ENCODE data around the gene PAQR4. TPM values are rescaled to one million over a fixed set of nuclear protein-coding genes. Genes with fewer than 3 reads are reported as not detected.

Gene PAQR4
- total RNA-seq, 1 experiment from 2014 or later: 77.4 TPM

GRCh38 chr16:3012828-3013420 lies 43.8 kb downstream of the PAQR4 start, which contains the start of gene CLDN9:
Gene CLDN9, plus strand, starts transcription at chr16:3012923. Its CDS starts 440 bp downstream, at chr16:3013363.
- DNase-seq (ENCODE audit: low read depth): peak; percentile 62

GRCh38 chr16:3013491-3013951 lies 44.4 kb downstream of the PAQR4 start:
- peak; percentile 55 for DNase-seq (ENCODE audit: low read depth)
- in situ Hi-C loops (cut with HindIII; ENCODE audit: low pct_unique_long_range_greater_than_20kb, low sequenced_read_pairs): no loop called here

More at GRCh38 chr16:3012828-3013420, 43.8 kb downstream of the PAQR4 start, which contains the start of gene CLDN9:
- in situ Hi-C loops (cut with HindIII; ENCODE audit: low pct_unique_long_range_greater_than_20kb, low sequenced_read_pairs): no loop called here

- in situ Hi-C loops (cut with HindIII; ENCODE audit: low pct_unique_long_range_greater_than_20kb, low sequenced_read_pairs): no loop called here
Measured at GRCh38 chr16:3013998-3014690, 45.0 kb downstream of the PAQR4 start.

GRCh38 chr16:3014971-3015370 lies 45.8 kb downstream of the PAQR4 start:
- DNase-seq (ENCODE audit: low read depth): no peak
- in situ Hi-C loops (cut with HindIII; ENCODE audit: low pct_unique_long_range_greater_than_20kb, low sequenced_read_pairs): no loop called here

More at GRCh38 chr16:3013998-3014690, 45.0 kb downstream of the PAQR4 start:
- no peak for DNase-seq (ENCODE audit: low read depth)

- in situ Hi-C loops (cut with HindIII; ENCODE audit: low pct_unique_long_range_greater_than_20kb, low sequenced_read_pairs): no loop called here
- DNase-seq (ENCODE audit: low read depth): no peak
Measured at GRCh38 chr16:3015865-3016521, 46.8 kb downstream of the PAQR4 start.

GRCh38 chr16:3017344-3017743 lies 48.2 kb downstream of the PAQR4 start:
- no peak for DNase-seq (ENCODE audit: low read depth)
- in situ Hi-C loops (cut with HindIII; ENCODE audit: low pct_unique_long_range_greater_than_20kb, low sequenced_read_pairs): no loop called here

GRCh38 chr16:3017794-3018506 lies 48.8 kb downstream of the PAQR4 start, which contains the start of gene CLDN6:
Gene CLDN6, minus strand, starts transcription at chr16:3018183. Its CDS starts 2,162 bp downstream, at chr16:3016021.
- in situ Hi-C loops (cut with HindIII; ENCODE audit: low pct_unique_long_range_greater_than_20kb, low sequenced_read_pairs): no loop called here
- DNase-seq (ENCODE audit: low read depth): no peak

- DNase-seq (ENCODE audit: low read depth): no peak
Measured at GRCh38 chr16:3019594-3020246, 50.6 kb downstream of the PAQR4 start.

GRCh38 chr16:3020247-3020603 lies 51.1 kb downstream of the PAQR4 start, which contains the start of gene TNFRSF12A:
Gene TNFRSF12A, plus strand, starts transcription at chr16:3020368. Its CDS starts 30 bp downstream, at chr16:3020398.
- peak; percentile 76 for DNase-seq (ENCODE audit: low read depth)

More at GRCh38 chr16:3019594-3020246, 50.6 kb downstream of the PAQR4 start:
- in situ Hi-C loops (cut with HindIII; ENCODE audit: low pct_unique_long_range_greater_than_20kb, low sequenced_read_pairs): no loop called here

GRCh38 chr16:3020604-3021448 lies 51.7 kb downstream of the PAQR4 start:
- in situ Hi-C loops (cut with HindIII; ENCODE audit: low pct_unique_long_range_greater_than_20kb, low sequenced_read_pairs): no loop called here
- DNase-seq (ENCODE audit: low read depth): peak; percentile 97

More at GRCh38 chr16:3020247-3020603, 51.1 kb downstream of the PAQR4 start, which contains the start of gene TNFRSF12A:
- in situ Hi-C loops (cut with HindIII; ENCODE audit: low pct_unique_long_range_greater_than_20kb, low sequenced_read_pairs): no loop called here

GRCh38 chr16:3021449-3022207 lies 52.5 kb downstream of the PAQR4 start:
- DNase-seq (ENCODE audit: low read depth): peak; percentile 99
- in situ Hi-C loops (cut with HindIII; ENCODE audit: low pct_unique_long_range_greater_than_20kb, low sequenced_read_pairs): no loop called here

GRCh38 chr16:3022208-3022683 lies 53.1 kb downstream of the PAQR4 start:
- DNase-seq (ENCODE audit: low read depth): peak; percentile 97
- in situ Hi-C loops (cut with HindIII; ENCODE audit: low pct_unique_long_range_greater_than_20kb, low sequenced_read_pairs): no loop called here

GRCh38 chr16:3022684-3023414 lies 53.7 kb downstream of the PAQR4 start:
- in situ Hi-C loops (cut with HindIII; ENCODE audit: low pct_unique_long_range_greater_than_20kb, low sequenced_read_pairs): no loop called here
- DNase-seq (ENCODE audit: low read depth): no peak

Measured in Caki2 (cell line).